ENCODE results near the gene SQSTM1.

- no peak for TF ChIP-seq CTCF (IDR thresholded peaks at IDR 0.05)
- TF ChIP-seq POLR2A (IDR thresholded peaks at IDR 0.05), result no peak
These were observed 32.4 kb upstream of the SQSTM1 start for GRCh38 chr5:179788193-179788854.

All from adrenal gland (tissue), 5 donors.